Activated CD4-positive, alpha-beta T cell treated with anti-CD3 and anti-CD28 coated beads for 36 hours (primary cell): ENCODE data around the gene S100A3. TPM values are rescaled to one million over a fixed set of nuclear protein-coding genes. Genes with fewer than 3 reads are reported as not detected.

Experiments used
- ATAC-seq: fragments of 200-7000 bp; cut with Tn5 transposase; one replicate; pipeline ENCODE4 v1.10.0; 2021; ENCODE audit warnings: mild to moderate bottlenecking, moderate library complexity
- CTCF ChIA-PET: fragments of 350-600 bp; sonication (Branson Sonifier 250); formaldehyde crosslinking; loops from one replicate; lab custom pipeline; 2021; ENCODE audit warnings: antibody characterized with exemption; lab: Charles Lee
- POLR2A ChIA-PET: fragments of 350-600 bp; sonication (Branson Sonifier 250); formaldehyde crosslinking; loops from one replicate; lab custom pipeline; 2021; ENCODE audit warnings: antibody characterized with exemption, inconsistent platforms; lab: Charles Lee
- DNase-seq: peaks from one replicate; pipeline ENCODE4 v3.0.0-alpha.2; 2020
- H3K27ac Mint-ChIP-seq: one replicate; pipeline ENCODE4 v1.8.0; 2021; ENCODE audit warnings: mixed read lengths
- H3K27me3 Mint-ChIP-seq: one replicate; pipeline ENCODE4 v1.8.0; 2021; ENCODE audit warnings: mixed read lengths
- H3K36me3 Mint-ChIP-seq: one replicate; pipeline ENCODE4 v1.8.0; 2021; ENCODE audit warnings: low read depth, mixed read lengths
- H3K4me1 Mint-ChIP-seq: one replicate; pipeline ENCODE4 v1.8.0; 2021; ENCODE audit warnings: mixed read lengths
- H3K4me3 Mint-ChIP-seq: one replicate; pipeline ENCODE4 v1.8.0; 2021; ENCODE audit warnings: mild to moderate bottlenecking, moderate library complexity, mixed read lengths
- H3K9me3 Mint-ChIP-seq: one replicate; pipeline ENCODE4 v1.8.0; 2021; ENCODE audit warnings: low read depth, mixed read lengths
- intact Hi-C, 2 experiments: fragments of 100-400 bp; cut with DNase I in 1 of 2; cut with micrococcal nuclease in 1 of 2; formaldehyde crosslinking; loops; one replicate each; pipeline versions ENCODE4 v1.14.2 to v1.15.1; 2022 to 2024; cut with DNase I, micrococcal nuclease
- total RNA-seq, 2 experiments: library from RNA; stranded (reverse); gene quantifications; one replicate each; pipeline ENCODE4 v1.2.3, GENCODE V29; 2021

S100A3 gene
- total RNA-seq, 2 experiments from 2014 or later = not detected

DNA sequence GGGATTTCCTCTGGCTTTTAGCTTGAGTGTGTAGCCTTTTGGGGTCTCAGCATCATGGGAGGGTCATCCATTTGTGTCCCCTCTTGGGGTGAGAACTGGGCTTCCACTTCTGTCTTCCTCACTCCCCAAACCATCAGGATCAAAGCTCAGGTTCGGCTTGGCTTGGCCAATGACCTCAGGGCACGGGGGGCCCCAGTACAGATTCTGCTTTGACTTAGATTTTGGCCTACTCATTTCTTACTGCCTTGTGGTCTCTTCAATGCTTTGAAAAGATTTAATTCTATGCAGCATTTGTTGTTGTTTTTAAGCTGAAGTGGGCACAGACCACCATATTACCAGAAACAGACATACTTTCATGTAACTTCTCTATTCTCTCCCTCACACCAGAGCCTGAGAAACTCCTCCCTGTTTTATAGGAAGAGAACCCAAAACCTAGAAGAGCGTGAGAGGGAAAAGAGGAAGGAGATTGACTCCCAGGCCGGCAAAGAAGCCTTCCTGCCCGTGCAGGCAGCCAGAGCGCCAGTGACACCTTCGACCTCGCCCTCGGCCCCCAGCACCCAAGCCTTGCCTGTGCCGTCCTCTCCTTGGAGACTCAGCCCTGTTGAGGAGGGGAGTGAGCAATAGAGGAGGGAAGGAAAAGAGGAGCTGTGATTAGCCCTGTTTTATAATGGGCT lies 1.9 kb upstream of the S100A3 start:
- peaks cover 14% of the 10 kb centered on the region for H3K4me1 Mint-ChIP-seq
- H3K4me3 Mint-ChIP-seq = no peak overlapping the region
- no peaks in the 10 kb centered on the region for H3K36me3 Mint-ChIP-seq
- ChIA-PET CTCF (interaction anchor here (0.6 to 1.7 kb wide), 8 partner anchors 10 to 246 kb away, joined by 3 to 10 read pairs (median 4); partner anchors contain the start of gene S100A2), POLR2A (interaction anchor here (0.6 kb wide), 2 partner anchors 10 to 343 kb away, joined by 3 to 8 read pairs; no protein-coding TSS in a partner anchor)
- H3K27me3 Mint-ChIP-seq = no peaks in the 10 kb centered on the region
- ATAC-seq (no peak), DNase-seq (no peak)
- H3K9me3 Mint-ChIP-seq = no peaks in the 10 kb centered on the region
- H3K27ac Mint-ChIP-seq = no peak overlapping the region
- intact Hi-C loops = no loop called here

GRCh38 chr1:153550398-153550758 lies 1.3 kb upstream of the S100A3 start:
- CTCF ChIA-PET = interaction anchor here (0.6 to 1.7 kb wide), 8 partner anchors 9 to 88 kb away, joined by 3 to 10 read pairs (median 4); partner anchors contain the start of gene S100A2
- no peak overlapping the region for H3K4me3 Mint-ChIP-seq
- no peaks in the 10 kb centered on the region for H3K27me3 Mint-ChIP-seq
- peak overlapping the region; percentile 38 for H3K27ac Mint-ChIP-seq
- no peak for ATAC-seq
- H3K36me3 Mint-ChIP-seq = no peaks in the 10 kb centered on the region
- peaks cover 20% of the 10 kb centered on the region for H3K4me1 Mint-ChIP-seq
- intact Hi-C loops = no loop called here
- H3K9me3 Mint-ChIP-seq = no peaks in the 10 kb centered on the region
- POLR2A ChIA-PET = interaction anchor here (0.6 to 1.6 kb wide), 3 partner anchors 9 to 344 kb away, joined by 3 to 8 read pairs (median 3); no protein-coding TSS in a partner anchor
- DNase-seq = no peak

DNA sequence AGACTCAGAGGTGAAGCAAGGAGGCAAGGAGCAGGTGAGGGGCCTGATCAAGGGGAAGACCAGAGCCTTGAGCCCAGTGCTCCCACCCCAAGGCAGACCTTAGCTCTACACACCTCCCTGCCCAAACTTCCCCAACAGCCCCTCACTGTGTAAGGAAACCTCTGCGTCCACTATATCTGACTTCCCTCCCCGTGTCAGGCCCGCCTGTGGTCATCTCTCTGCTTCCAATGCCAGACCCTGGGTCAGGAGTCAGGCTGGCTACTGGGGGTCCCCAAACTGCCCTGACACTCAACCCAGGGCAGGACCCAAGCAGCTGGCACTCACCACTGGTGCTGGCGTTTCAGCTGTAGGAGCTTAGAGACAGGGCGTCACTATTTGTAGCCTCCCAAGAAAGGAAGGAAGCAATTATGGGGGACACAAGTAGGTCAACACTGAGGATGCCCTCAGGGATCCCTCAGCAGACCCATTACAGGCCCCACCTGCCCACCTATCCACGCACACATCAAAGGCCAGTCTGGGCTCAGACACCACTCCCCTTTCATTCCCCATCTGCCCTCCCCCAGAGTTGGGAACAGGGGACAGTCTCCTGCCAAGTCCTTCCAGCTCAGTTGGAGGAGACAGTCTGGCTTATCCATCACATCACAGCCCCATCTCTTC lies 811 bp upstream of the S100A3 start:
- H3K36me3 Mint-ChIP-seq = peaks cover 1% of the 10 kb centered on the region
- peaks cover 25% of the 10 kb centered on the region for H3K4me1 Mint-ChIP-seq
- no peaks in the 10 kb centered on the region for H3K27me3 Mint-ChIP-seq
- no peaks in the 10 kb centered on the region for H3K9me3 Mint-ChIP-seq
- H3K4me3 Mint-ChIP-seq = no peak overlapping the region
- H3K27ac Mint-ChIP-seq = peak overlapping the region; percentile 38
- ATAC-seq = no peak
- ChIA-PET CTCF (interaction anchor here (0.8 to 1.7 kb wide), 4 partner anchors 16 to 40 kb away, joined by 3 to 10 read pairs (median 4); partner anchors contain the start of gene S100A2), POLR2A (interaction anchor here (0.6 to 1.6 kb wide), 2 partner anchors 16 to 344 kb away, joined by 3 to 8 read pairs; no protein-coding TSS in a partner anchor)
- intact Hi-C loops = loop anchor here in 1 of 2 experiments (5.0 kb wide), 1 partner anchor 1057 kb away; the partner anchor contains the start of gene ADAR
- no peak for DNase-seq

GRCh38 chr1:153547560-153548551 lies 1.2 kb downstream of the S100A3 start:
- Mint-ChIP-seq H3K27ac (no peak overlapping the region), H3K27me3 (no peaks in the 10 kb centered on the region), H3K4me1 (peaks cover 46% of the 10 kb centered on the region), H3K9me3 (no peaks in the 10 kb centered on the region), H3K36me3 (peaks cover 20% of the 10 kb centered on the region), H3K4me3 (peak overlapping the region; percentile 27)
- POLR2A ChIA-PET = no interaction called here
- ATAC-seq (no peak), DNase-seq (no peak)
- intact Hi-C loops = loop anchor here in 1 of 2 experiments (5.0 kb wide), 1 partner anchor 1059 kb away; the partner anchor contains the start of gene ADAR
- CTCF ChIA-PET = no interaction called here

DNA sequence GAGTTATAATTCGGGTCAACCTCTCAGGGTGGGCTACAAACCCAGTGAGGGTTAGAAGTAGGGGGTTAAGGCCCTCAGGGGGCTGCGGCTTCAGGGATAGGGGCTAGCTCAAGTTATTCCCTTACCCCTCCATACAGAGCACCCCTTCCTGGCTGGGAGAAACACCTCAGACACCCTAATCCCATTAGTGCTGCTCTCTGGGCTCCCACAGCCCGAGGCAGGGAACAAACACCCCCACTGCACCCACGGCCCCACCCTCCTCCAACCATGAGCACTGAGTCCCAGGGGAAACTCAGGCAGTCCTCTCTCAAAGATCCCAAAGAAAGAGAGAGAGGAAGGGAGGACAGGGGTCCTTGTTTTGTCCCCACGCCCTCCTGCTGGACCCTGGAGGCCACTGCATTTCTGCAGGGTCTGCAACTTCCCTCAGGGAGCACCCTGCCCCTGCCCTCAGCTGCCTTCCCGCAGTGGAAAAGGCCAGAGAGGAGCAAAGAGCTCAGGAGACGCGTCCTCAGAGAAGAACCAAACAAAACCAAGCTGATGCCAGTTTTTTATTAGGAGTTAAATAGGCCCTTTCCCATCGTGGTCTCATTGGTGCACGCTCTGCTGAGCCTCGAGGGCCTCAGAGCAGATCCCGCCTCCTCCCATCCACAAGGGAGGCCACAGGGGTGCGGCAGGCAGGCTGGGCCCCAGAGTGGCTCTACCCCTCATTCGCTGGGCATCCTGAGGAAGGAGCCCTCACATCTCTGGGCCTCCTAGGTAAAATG lies 2.1 kb downstream of the S100A3 start:
- H3K9me3 Mint-ChIP-seq = no peaks in the 10 kb centered on the region
- DNase-seq (no peak), ATAC-seq (no peak)
- H3K27ac Mint-ChIP-seq = peak overlapping the region; percentile 96
- intact Hi-C loops = loop anchor here in 1 of 2 experiments (5.0 kb wide), 1 partner anchor 1060 kb away; the partner anchor contains the start of gene ADAR
- H3K27me3 Mint-ChIP-seq = no peaks in the 10 kb centered on the region
- ChIA-PET CTCF (no interaction called here), POLR2A (no interaction called here)
- peaks cover 54% of the 10 kb centered on the region for H3K4me1 Mint-ChIP-seq
- peak overlapping the region; percentile 27 for H3K4me3 Mint-ChIP-seq
- peaks cover 24% of the 10 kb centered on the region for H3K36me3 Mint-ChIP-seq

GRCh38 chr1:153546371-153546770 lies 2.7 kb downstream of the S100A3 start:
- ChIA-PET POLR2A (interaction anchor here (1.6 to 2.5 kb wide), 2 partner anchors 14 to 20 kb away, joined by 5 to 14 read pairs; no protein-coding TSS in a partner anchor), CTCF (interaction anchor here (3.7 to 4.0 kb wide), 2 partner anchors 13 to 22 kb away, joined by 28 to 63 read pairs; partner anchors contain the start of gene S100A6)
- intact Hi-C loops = loop anchor here in 1 of 2 experiments (5.0 kb wide), 1 partner anchor 1061 kb away; the partner anchor contains the start of gene ADAR
- Mint-ChIP-seq H3K4me3 (peak overlapping the region; percentile 11), H3K36me3 (peaks cover 24% of the 10 kb centered on the region), H3K27ac (peak overlapping the region; percentile 96), H3K27me3 (no peaks in the 10 kb centered on the region), H3K4me1 (peaks cover 60% of the 10 kb centered on the region), H3K9me3 (no peaks in the 10 kb centered on the region)
- ATAC-seq = no peak
- DNase-seq = no peak

DNA sequence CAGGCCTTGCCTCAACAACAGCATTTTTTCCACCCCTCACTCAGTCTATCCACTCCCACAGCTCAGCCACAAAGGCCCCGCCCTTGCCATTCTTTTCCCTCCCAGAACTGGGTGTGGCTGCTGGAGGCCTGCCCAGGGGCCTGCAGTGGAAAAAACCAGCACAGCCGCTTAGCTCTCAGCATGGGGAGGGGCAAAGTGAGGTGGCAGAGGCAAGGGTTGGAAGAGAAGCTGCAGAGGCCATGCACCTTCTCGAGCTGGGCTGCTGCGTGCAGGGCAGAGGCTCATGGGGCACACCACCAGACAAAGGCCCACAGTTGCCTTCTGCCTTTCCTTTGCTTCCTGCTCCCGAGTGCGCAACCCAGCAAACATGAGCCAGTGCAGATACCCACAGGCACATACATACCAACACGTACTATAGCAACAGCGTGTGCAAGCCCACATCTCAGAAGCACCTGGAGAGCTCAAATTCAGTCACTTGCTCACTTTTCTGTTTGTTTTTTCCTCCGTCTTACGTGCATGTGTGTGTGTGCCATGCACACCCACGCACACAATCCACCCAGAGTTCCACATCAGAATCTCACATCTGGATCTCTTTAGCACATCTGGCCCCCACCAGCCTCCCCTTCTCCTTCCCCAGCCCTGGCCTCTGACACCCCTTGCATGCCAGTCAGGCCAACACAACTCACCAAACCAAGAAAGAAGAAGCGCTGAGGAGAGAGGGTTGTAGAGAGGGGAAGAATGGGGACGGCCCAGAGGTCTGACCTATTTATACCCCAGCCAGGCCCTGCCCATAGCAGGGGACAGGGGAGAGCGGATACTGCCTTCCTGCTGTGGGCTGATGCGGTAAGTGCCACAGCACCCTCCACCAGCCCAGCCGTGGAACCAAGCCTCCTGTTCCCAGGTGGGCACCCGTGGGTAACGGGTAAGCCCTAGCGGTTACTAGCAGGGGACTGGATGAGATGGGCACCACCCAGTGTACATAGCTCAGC lies 3.7 kb downstream of the S100A3 start, which contains the start of gene S100A4:
TSS of gene S100A4 (minus strand) at position 740 of the 989 bp plus-strand sequence. CDS start 1,012 bp downstream, outside the sequence.
- Mint-ChIP-seq H3K4me1 (peaks cover 70% of the 10 kb centered on the region), H3K4me3 (peak within 1 kb of the TSS; percentile 78), H3K36me3 (peaks cover 24% of the 10 kb centered on the region), H3K27me3 (no peaks in the 10 kb centered on the region), H3K9me3 (no peaks in the 10 kb centered on the region), H3K27ac (peak within 1 kb of the TSS; percentile 96)
- ChIA-PET CTCF (interaction anchor here (0.5 to 4.0 kb wide), 11 partner anchors 12 to 233 kb away, joined by 3 to 63 read pairs (median 4); partner anchors contain the start of gene S100A6), POLR2A (interaction anchor here (0.7 to 2.6 kb wide), 7 partner anchors 10 to 88 kb away, joined by 3 to 19 read pairs (median 7); partner anchors contain the start of genes CHTOP and S100A6)
- ATAC-seq = peak; percentile 83
- intact Hi-C loops = loop anchor here (1.0 to 5.0 kb wide), 6 partner anchors 10 to 1062 kb away; partner anchors contain the start of genes S100A6 (in 2 of the 2), ADAR (in 1 of the 2) and CHTOP (in 1 of the 2)
- DNase-seq = peak; percentile 97

- H3K36me3 Mint-ChIP-seq = peaks cover 24% of the 10 kb centered on the region
- POLR2A ChIA-PET = interaction anchor here (0.7 to 2.6 kb wide), 7 partner anchors 9 to 89 kb away, joined by 3 to 19 read pairs (median 7); partner anchors contain the start of genes CHTOP and S100A6
These were observed 4.5 kb downstream of the S100A3 start for GRCh38 chr1:153544453-153545066.

More at GRCh38 chr1:153544453-153545066, 4.5 kb downstream of the S100A3 start:
- Mint-ChIP-seq H3K4me1 (peaks cover 78% of the 10 kb centered on the region), H3K9me3 (no peaks in the 10 kb centered on the region), H3K27ac (peak overlapping the region; percentile 96), H3K4me3 (peak overlapping the region; percentile 78), H3K27me3 (no peaks in the 10 kb centered on the region)
- CTCF ChIA-PET = interaction anchor here (0.5 to 4.0 kb wide), 12 partner anchors 11 to 233 kb away, joined by 3 to 63 read pairs (median 4); partner anchors contain the start of gene S100A6
- intact Hi-C loops = loop anchor here (1.0 to 5.0 kb wide), 6 partner anchors 9 to 1063 kb away; partner anchors contain the start of genes S100A6 (in 2 of the 2), ADAR (in 1 of the 2) and CHTOP (in 1 of the 2)
- DNase-seq (no peak), ATAC-seq (no peak)
